B cell (primary cell): Measurements from ENCODE around the gene KRT73.

Experiments used
- EZH2 ChIP-seq: IDR thresholded peaks from 2 replicates; pipeline ENCODE4 v1.6.1; 2012; ENCODE audit warnings: borderline replicate concordance, low read depth, mild to moderate bottlenecking, moderate library complexity, low read length; ENCODE audit not compliant: insufficient read depth, poor library complexity, severe bottlenecking
- TF ChIP-seq, protein P1 (sequence below): fragments of 200-600 bp; IDR thresholded peaks from one replicate; pipeline ENCODE4 v1.8.0; 2022; ENCODE audit warnings: antibody characterized with exemption, mild to moderate bottlenecking

DNA sequence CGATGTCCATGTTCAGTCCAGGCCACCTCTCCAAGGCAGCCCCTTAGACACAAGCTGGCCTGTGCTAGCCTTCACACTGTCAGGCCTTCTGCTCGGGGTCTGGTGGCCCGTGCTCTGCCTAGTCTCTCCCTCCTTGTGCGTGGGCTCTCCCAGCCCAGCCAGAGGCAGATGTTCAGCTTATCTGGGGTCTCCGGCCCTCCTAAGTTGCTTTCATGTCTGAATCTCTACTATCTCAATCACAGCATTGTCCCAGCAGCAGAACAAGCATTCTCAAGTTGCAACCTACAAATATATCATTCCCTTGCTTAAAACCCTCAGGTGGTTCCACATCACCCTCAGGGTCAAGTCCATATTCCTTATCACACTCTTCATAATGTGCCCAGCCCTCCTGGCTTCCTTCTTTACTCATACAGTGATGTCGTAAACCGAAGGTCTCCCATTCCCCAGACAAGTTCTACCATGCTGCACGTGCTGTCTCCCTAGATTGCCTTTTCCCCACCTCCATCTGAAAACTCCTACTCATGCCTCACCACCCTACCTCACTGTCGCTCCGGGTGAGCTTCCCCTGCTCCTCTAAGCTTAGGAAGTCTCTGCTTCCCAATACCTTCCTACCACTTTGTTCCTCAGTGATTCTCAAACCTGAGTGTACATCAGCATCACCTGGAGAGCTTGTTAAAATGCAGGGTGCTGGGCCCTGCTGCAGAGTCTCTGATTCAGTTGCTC, 1.5 kb downstream of the KRT73 start:
- TF ChIP-seq, protein P1, sequence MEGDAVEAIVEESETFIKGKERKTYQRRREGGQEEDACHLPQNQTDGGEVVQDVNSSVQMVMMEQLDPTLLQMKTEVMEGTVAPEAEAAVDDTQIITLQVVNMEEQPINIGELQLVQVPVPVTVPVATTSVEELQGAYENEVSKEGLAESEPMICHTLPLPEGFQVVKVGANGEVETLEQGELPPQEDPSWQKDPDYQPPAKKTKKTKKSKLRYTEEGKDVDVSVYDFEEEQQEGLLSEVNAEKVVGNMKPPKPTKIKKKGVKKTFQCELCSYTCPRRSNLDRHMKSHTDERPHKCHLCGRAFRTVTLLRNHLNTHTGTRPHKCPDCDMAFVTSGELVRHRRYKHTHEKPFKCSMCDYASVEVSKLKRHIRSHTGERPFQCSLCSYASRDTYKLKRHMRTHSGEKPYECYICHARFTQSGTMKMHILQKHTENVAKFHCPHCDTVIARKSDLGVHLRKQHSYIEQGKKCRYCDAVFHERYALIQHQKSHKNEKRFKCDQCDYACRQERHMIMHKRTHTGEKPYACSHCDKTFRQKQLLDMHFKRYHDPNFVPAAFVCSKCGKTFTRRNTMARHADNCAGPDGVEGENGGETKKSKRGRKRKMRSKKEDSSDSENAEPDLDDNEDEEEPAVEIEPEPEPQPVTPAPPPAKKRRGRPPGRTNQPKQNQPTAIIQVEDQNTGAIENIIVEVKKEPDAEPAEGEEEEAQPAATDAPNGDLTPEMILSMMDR, result no peak
- TF ChIP-seq EZH2, result no peak
